SK-N-SH treated with all-trans-retinoic acid at 6 μM for 48 hours (cell line): ENCODE data around the gene HEATR1.

Experiments used
- ATAC-seq: fragments of 200-7000 bp; cut with Tn5 transposase; 3 replicates; pipeline ENCODE4 v1.9.1; 2020; ENCODE audit warnings: mild to moderate bottlenecking, moderate library complexity
- ARNTL ChIP-seq: fragments of 450-650 bp; formaldehyde crosslinking; IDR thresholded peaks from 2 replicates; pipeline ENCODE4 v1.5.0; 2020; ENCODE audit warnings: low read depth, mild to moderate bottlenecking, moderate library complexity, borderline replicate concordance
- BACH2 ChIP-seq: fragments of 250-450 bp; sonication (Bioruptor Pico); IDR thresholded peaks from 2 replicates; pipeline ENCODE4 v1.9.0; 2021; ENCODE audit warnings: mild to moderate bottlenecking, borderline replicate concordance
- CSDC2 ChIP-seq: fragments of 250-450 bp; sonication (Bioruptor Pico); IDR thresholded peaks from 2 replicates; pipeline ENCODE4 v1.5.0; 2020; ENCODE audit warnings: mild to moderate bottlenecking, moderate library complexity
- CSRNP3 ChIP-seq: fragments of 250-450 bp; sonication (Bioruptor Pico); IDR thresholded peaks from 2 replicates; pipeline ENCODE4 v1.5.1; 2021; ENCODE audit warnings: mild to moderate bottlenecking, moderate library complexity
- ESRRG ChIP-seq: fragments of 250-450 bp; sonication (Bioruptor Pico); IDR thresholded peaks from 2 replicates; pipeline ENCODE4 v1.6.1; 2021; ENCODE audit warnings: mild to moderate bottlenecking
- GLIS3 ChIP-seq: fragments of 250-450 bp; sonication (Bioruptor Pico); IDR thresholded peaks from 2 replicates; pipeline ENCODE4 v1.5.0; 2020; ENCODE audit warnings: mild to moderate bottlenecking, moderate library complexity
- ISL1 ChIP-seq: fragments of 250-450 bp; sonication (Bioruptor Pico); IDR thresholded peaks from 2 replicates; pipeline ENCODE4 v2.1.2; 2022; ENCODE audit warnings: mild to moderate bottlenecking, moderate library complexity
- OSR1 ChIP-seq: fragments of 250-450 bp; sonication (Bioruptor Pico); IDR thresholded peaks from 2 replicates; pipeline ENCODE4 v1.8.0; 2022; ENCODE audit warnings: moderate library complexity, mild to moderate bottlenecking, inconsistent platforms
- PATZ1 ChIP-seq: fragments of 250-450 bp; sonication (Bioruptor Pico); IDR thresholded peaks from 2 replicates; pipeline ENCODE4 v1.8.0; 2020; ENCODE audit warnings: mild to moderate bottlenecking, moderate library complexity, borderline replicate concordance
- PPARA ChIP-seq: fragments of 250-450 bp; sonication (Bioruptor Pico); IDR thresholded peaks from 2 replicates; pipeline ENCODE4 v1.5.0; 2020; ENCODE audit warnings: mild to moderate bottlenecking, borderline replicate concordance
- RARB ChIP-seq: fragments of 250-450 bp; sonication (Bioruptor Pico); IDR thresholded peaks from 2 replicates; pipeline ENCODE4 v1.8.0; 2021; ENCODE audit warnings: mild to moderate bottlenecking, moderate library complexity
- SNAI2 ChIP-seq: fragments of 250-450 bp; sonication (Bioruptor Pico); IDR thresholded peaks from 2 replicates; pipeline ENCODE4 v1.5.0; 2020; ENCODE audit warnings: mild to moderate bottlenecking, moderate library complexity
- TCF4 ChIP-seq: fragments of 250-450 bp; sonication (Bioruptor Pico); IDR thresholded peaks from 2 replicates; pipeline ENCODE4 v1.8.0; 2021; ENCODE audit warnings: mild to moderate bottlenecking, moderate library complexity, borderline replicate concordance
- TOX ChIP-seq: fragments of 250-450 bp; sonication (Bioruptor Pico); IDR thresholded peaks from 2 replicates; pipeline ENCODE4 v1.8.0; 2021; ENCODE audit warnings: mild to moderate bottlenecking, moderate library complexity, borderline replicate concordance
- ZC3H10 ChIP-seq: fragments of 250-450 bp; sonication (Bioruptor Pico); IDR thresholded peaks from 2 replicates; pipeline ENCODE4 v1.5.1; 2021; ENCODE audit warnings: mild to moderate bottlenecking, moderate library complexity
- ZFP3 ChIP-seq: fragments of 250-450 bp; sonication (Bioruptor Pico); IDR thresholded peaks from 2 replicates; pipeline ENCODE4 v1.5.0; 2020; ENCODE audit warnings: mild to moderate bottlenecking, moderate library complexity
- ZFP30 ChIP-seq: fragments of 450-650 bp; formaldehyde crosslinking; IDR thresholded peaks from 2 replicates; pipeline ENCODE4 v1.5.0; 2022; ENCODE audit warnings: mild to moderate bottlenecking, moderate library complexity
- ZNF565 ChIP-seq: fragments of 450-650 bp; formaldehyde crosslinking; conservative IDR thresholded peaks from 2 replicates; pipeline ENCODE4 v1.5.0; 2020; ENCODE audit warnings: low read depth, mild to moderate bottlenecking, moderate library complexity
- ZNF70 ChIP-seq: fragments of 450-650 bp; formaldehyde crosslinking; IDR thresholded peaks from 2 replicates; pipeline ENCODE4 v1.5.0; 2020; ENCODE audit warnings: mild to moderate bottlenecking, moderate library complexity
- ZNF8 ChIP-seq: fragments of 450-650 bp; formaldehyde crosslinking; IDR thresholded peaks from 2 replicates; pipeline ENCODE4 v1.5.0; 2020; ENCODE audit warnings: mild to moderate bottlenecking, moderate library complexity
- TF ChIP-seq, protein P1 (sequence below): fragments of 250-450 bp; sonication (Bioruptor Pico); IDR thresholded peaks from 2 replicates; pipeline ENCODE4 v1.5.0; 2020; ENCODE audit warnings: mild to moderate bottlenecking, moderate library complexity
- TF ChIP-seq, protein P2 (sequence below): fragments of 250-450 bp; sonication (Bioruptor Pico); IDR thresholded peaks from 2 replicates; pipeline ENCODE4 v1.8.0; 2021; ENCODE audit warnings: low read depth, mild to moderate bottlenecking, moderate library complexity, borderline replicate concordance
- TF ChIP-seq, protein P3 (sequence below): fragments of 250-450 bp; sonication (Bioruptor Pico); IDR thresholded peaks from 2 replicates; pipeline ENCODE4 v1.5.1; 2020; ENCODE audit warnings: low read depth, mild to moderate bottlenecking, moderate library complexity

HEATR1 gene

DNA sequence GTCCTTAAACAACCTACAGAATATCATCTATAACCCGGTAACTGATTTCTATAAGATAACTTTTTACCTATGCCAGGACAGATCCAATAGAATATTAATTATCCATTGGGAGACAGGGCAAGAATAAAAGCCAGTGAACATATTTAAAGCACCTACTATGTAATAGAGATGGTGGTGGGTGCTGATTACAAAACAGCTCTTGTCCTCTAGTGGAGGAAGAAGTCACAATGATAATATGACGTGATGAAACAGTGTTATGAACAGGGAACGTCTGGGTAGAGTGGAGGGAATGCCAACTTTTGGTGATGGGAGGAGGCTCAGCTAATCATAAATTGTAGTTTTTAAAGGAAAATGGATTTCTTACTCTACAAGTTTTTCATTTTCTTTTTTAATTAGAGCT is 78.2 kb downstream of the HEATR1 start:
- ATAC-seq, result no peak

DNA sequence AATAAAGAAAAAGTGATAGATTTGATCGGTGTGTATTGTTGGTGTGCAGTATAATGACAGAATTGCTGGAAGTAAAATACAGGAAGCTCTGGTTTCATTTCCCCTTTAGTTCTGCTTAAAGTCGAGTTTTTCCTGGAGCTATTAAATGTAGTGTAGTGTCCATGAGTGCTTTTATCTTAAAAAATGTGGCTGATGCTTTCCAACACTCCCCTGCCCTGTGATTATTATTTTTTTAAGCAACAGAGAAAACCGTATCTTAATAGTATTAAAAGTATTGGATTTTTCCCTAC is 79.5 kb downstream of the HEATR1 start:
- TF ChIP-seq ARNTL (CRISPR knock-in tag), result no peak
- TF ChIP-seq TOX, result no peak
- TF ChIP-seq ZFP3 (CRISPR knock-in tag), result no peak
- no peak for TF ChIP-seq TCF4
- no peak for ATAC-seq

More for the DNA sequence above, 78.2 kb downstream of the HEATR1 start:
- TF ChIP-seq PATZ1 (CRISPR knock-in tag) (no peak), CSRNP3 (no peak), SNAI2 (CRISPR knock-in tag) (no peak), RARB (CRISPR knock-in tag) (no peak), ESRRG (CRISPR knock-in tag) (no peak), ZFP30 (CRISPR knock-in tag) (no peak), PPARA (CRISPR knock-in tag) (no peak), TCF4 (no peak), ZFP3 (CRISPR knock-in tag) (no peak), ZNF8 (CRISPR knock-in tag) (no peak), TOX (no peak), ZC3H10 (CRISPR knock-in tag) (no peak), GLIS3 (CRISPR knock-in tag) (no peak), BACH2 (no peak), ZNF70 (CRISPR knock-in tag) (no peak), ISL1 (CRISPR knock-in tag) (no peak), ZNF565 (CRISPR knock-in tag) (no peak), ARNTL (CRISPR knock-in tag) (no peak)
- TF ChIP-seq, protein P1, sequence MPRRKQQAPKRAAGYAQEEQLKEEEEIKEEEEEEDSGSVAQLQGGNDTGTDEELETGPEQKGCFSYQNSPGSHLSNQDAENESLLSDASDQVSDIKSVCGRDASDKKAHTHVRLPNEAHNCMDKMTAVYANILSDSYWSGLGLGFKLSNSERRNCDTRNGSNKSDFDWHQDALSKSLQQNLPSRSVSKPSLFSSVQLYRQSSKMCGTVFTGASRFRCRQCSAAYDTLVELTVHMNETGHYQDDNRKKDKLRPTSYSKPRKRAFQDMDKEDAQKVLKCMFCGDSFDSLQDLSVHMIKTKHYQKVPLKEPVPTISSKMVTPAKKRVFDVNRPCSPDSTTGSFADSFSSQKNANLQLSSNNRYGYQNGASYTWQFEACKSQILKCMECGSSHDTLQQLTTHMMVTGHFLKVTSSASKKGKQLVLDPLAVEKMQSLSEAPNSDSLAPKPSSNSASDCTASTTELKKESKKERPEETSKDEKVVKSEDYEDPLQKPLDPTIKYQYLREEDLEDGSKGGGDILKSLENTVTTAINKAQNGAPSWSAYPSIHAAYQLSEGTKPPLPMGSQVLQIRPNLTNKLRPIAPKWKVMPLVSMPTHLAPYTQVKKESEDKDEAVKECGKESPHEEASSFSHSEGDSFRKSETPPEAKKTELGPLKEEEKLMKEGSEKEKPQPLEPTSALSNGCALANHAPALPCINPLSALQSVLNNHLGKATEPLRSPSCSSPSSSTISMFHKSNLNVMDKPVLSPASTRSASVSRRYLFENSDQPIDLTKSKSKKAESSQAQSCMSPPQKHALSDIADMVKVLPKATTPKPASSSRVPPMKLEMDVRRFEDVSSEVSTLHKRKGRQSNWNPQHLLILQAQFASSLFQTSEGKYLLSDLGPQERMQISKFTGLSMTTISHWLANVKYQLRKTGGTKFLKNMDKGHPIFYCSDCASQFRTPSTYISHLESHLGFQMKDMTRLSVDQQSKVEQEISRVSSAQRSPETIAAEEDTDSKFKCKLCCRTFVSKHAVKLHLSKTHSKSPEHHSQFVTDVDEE (CRISPR knock-in tag), result no peak
- TF ChIP-seq, protein P2, sequence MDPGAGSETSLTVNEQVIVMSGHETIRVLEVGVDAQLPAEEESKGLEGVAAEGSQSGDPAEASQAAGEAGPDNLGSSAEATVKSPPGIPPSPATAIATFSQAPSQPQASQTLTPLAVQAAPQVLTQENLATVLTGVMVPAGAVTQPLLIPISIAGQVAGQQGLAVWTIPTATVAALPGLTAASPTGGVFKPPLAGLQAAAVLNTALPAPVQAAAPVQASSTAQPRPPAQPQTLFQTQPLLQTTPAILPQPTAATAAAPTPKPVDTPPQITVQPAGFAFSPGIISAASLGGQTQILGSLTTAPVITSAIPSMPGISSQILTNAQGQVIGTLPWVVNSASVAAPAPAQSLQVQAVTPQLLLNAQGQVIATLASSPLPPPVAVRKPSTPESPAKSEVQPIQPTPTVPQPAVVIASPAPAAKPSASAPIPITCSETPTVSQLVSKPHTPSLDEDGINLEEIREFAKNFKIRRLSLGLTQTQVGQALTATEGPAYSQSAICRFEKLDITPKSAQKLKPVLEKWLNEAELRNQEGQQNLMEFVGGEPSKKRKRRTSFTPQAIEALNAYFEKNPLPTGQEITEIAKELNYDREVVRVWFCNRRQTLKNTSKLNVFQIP (CRISPR knock-in tag), result no peak

DNA sequence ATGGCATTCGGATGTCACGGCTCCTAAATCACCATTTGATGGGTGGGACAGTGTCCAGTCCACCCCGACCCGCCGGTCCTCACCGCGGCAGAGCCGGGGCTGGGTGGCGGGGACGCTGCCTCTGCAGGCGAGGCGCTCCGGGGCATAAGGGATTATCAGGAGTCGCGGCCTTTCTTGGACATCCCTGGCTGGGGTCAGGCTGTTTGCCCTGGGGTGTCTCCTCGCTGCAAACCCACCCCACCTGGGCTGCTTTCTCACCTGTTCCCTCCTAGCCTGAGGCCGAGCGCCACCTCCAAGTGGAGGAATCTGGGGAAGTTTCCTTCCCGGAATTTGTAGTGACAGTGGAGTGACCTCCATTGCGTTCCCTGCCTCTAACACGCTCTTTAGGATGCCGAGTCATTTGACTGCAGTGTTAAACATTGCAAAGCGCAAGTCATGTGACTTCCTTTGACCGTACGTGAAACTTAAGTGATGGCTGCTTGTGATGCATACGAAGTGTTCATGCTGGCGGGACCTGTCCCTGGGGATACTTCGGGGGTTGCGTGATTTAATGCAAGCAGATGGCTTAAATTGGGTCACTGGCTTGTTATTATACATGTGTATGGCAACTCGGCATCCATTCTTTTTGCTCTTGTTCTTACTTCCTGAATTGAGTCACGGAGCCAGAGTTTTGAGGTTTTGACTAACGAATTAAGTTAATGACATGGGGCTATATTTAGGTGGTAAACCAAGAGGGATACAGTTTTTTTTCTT is 80.0 kb downstream of the HEATR1 start:
- ATAC-seq, result peak; percentile 90
- TF ChIP-seq, protein P3, sequence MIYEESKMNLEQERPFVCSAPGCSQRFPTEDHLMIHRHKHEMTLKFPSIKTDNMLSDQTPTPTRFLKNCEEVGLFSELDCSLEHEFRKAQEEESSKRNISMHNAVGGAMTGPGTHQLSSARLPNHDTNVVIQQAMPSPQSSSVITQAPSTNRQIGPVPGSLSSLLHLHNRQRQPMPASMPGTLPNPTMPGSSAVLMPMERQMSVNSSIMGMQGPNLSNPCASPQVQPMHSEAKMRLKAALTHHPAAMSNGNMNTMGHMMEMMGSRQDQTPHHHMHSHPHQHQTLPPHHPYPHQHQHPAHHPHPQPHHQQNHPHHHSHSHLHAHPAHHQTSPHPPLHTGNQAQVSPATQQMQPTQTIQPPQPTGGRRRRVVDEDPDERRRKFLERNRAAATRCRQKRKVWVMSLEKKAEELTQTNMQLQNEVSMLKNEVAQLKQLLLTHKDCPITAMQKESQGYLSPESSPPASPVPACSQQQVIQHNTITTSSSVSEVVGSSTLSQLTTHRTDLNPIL (CRISPR knock-in tag), result no peak
- TF ChIP-seq CSDC2 (no peak), GLIS3 (CRISPR knock-in tag) (no peak), ZC3H10 (CRISPR knock-in tag) (no peak), ZNF565 (CRISPR knock-in tag) (no peak), ZNF70 (CRISPR knock-in tag) (no peak), ESRRG (CRISPR knock-in tag) (no peak), PATZ1 (CRISPR knock-in tag) (no peak), CSRNP3 (no peak), ISL1 (CRISPR knock-in tag) (no peak), ARNTL (CRISPR knock-in tag) (no peak), ZFP3 (CRISPR knock-in tag) (no peak), OSR1 (CRISPR knock-in tag) (no peak), RARB (CRISPR knock-in tag) (no peak)
- TF ChIP-seq, protein P2 (CRISPR knock-in tag), result no peak
